HFFc6 (cell line): ENCODE data around the gene TMEM94. TPM values are rescaled to one million over a fixed set of nuclear protein-coding genes. Genes with fewer than 3 reads are reported as not detected.

Source experiments
- DNase-seq: peaks from one replicate; pipeline ENCODE4 v3.0.0-alpha.2; 2018
- H3K27ac Mint-ChIP-seq: 2 replicates; pipeline ENCODE4 v1.8.0; 2020; ENCODE audit warnings: mild to moderate bottlenecking, mixed read lengths
- H3K27me3 Mint-ChIP-seq: 2 replicates; pipeline ENCODE4 v1.8.0; 2021; ENCODE audit warnings: mild to moderate bottlenecking, moderate library complexity, mixed read lengths; ENCODE audit not compliant: insufficient read depth
- H3K36me3 Mint-ChIP-seq: 2 replicates; pipeline ENCODE4 v1.8.0; 2021; ENCODE audit warnings: low read depth, mixed read lengths
- H3K4me1 Mint-ChIP-seq: 2 replicates; pipeline ENCODE4 v1.8.0; 2020; ENCODE audit warnings: low read depth, mixed read lengths
- H3K4me3 Mint-ChIP-seq: 2 replicates; pipeline ENCODE4 v1.8.0; 2020; ENCODE audit warnings: mild to moderate bottlenecking, moderate library complexity, mixed read lengths
- H3K9me3 Mint-ChIP-seq: 2 replicates; pipeline ENCODE4 v1.8.0; 2020; ENCODE audit warnings: mild to moderate bottlenecking, mixed read lengths
- CTCF ChIP-seq: fragments of 200-600 bp; sonication (generic); IDR thresholded peaks from 2 replicates; pipeline ENCODE4 v1.5.0; 2021; ENCODE audit warnings: antibody characterized with exemption, mild to moderate bottlenecking
- total RNA-seq, 6 experiments: library from RNA; stranded (reverse); fragmentation: NEBNext Ultra II Directional; extraction: Animal tissue kit (Norgen Biotek cat#: 25700); gene quantifications; 2 replicates in 1 of 6; 3 replicates in 5 of 6; pipeline ENCODE4 v1.2.3, GENCODE V29; 2021

The TMEM94 gene
- total RNA-seq, 6 experiments from 2014 or later, result 31.7 to 43.9 (median 41.2) TPM

- H3K27ac Mint-ChIP-seq, result no peak overlapping the region
- DNase-seq, result no peak
- TF ChIP-seq CTCF, result no peak
- H3K27me3 Mint-ChIP-seq, result peaks cover 3% of the 10 kb centered on the region; the same call in 1 of the 2 replicates
- peaks cover 23% of the 10 kb centered on the region for H3K4me1 Mint-ChIP-seq
- no peak overlapping the region for H3K4me3 Mint-ChIP-seq
- 0 out of 2 replicates have a peak, but pooled peaks cover 5% of the 10 kb centered on the region for H3K36me3 Mint-ChIP-seq
- H3K9me3 Mint-ChIP-seq, result no peaks in the 10 kb centered on the region
Measured at GRCh38 chr17:75460295-75460694, 3.9 kb downstream of the TMEM94 start.

GRCh38 chr17:75463603-75464002, 7.2 kb downstream of the TMEM94 start:
- Mint-ChIP-seq H3K27ac (no peak overlapping the region), H3K36me3 (no peaks in the 10 kb centered on the region), H3K27me3 (peaks cover 3% of the 10 kb centered on the region; the same call in 1 of the 2 replicates), H3K9me3 (no peaks in the 10 kb centered on the region), H3K4me1 (no peaks in the 10 kb centered on the region), H3K4me3 (no peak overlapping the region)
- DNase-seq, result no peak
- no peak for TF ChIP-seq CTCF

GRCh38 chr17:75465039-75465438, 8.6 kb downstream of the TMEM94 start:
- H3K4me3 Mint-ChIP-seq, result no peak overlapping the region
- peaks cover 3% of the 10 kb centered on the region; the same call in 1 of the 2 replicates for H3K27me3 Mint-ChIP-seq
- no peak overlapping the region for H3K27ac Mint-ChIP-seq
- H3K4me1 Mint-ChIP-seq, result no peaks in the 10 kb centered on the region
- TF ChIP-seq CTCF, result no peak
- DNase-seq, result no peak
- H3K36me3 Mint-ChIP-seq, result no peaks in the 10 kb centered on the region
- no peaks in the 10 kb centered on the region for H3K9me3 Mint-ChIP-seq

- H3K4me1 Mint-ChIP-seq, result no peaks in the 10 kb centered on the region
- no peak overlapping the region for H3K4me3 Mint-ChIP-seq
- no peaks in the 10 kb centered on the region for H3K9me3 Mint-ChIP-seq
- no peak overlapping the region; the same call in 1 of the 2 replicates for H3K27ac Mint-ChIP-seq
- no peak for DNase-seq
- no peak for TF ChIP-seq CTCF
- H3K27me3 Mint-ChIP-seq, result peaks cover 1% of the 10 kb centered on the region; the same call in 1 of the 2 replicates
- H3K36me3 Mint-ChIP-seq, result 0 out of 2 replicates have a peak, but pooled peaks cover 7% of the 10 kb centered on the region
Measured at GRCh38 chr17:75468291-75468754, 11.9 kb downstream of the TMEM94 start.

GRCh38 chr17:75468779-75469373, 12.4 kb downstream of the TMEM94 start:
- Mint-ChIP-seq H3K27ac (no peak overlapping the region), H3K27me3 (peaks cover 1% of the 10 kb centered on the region; the same call in 1 of the 2 replicates), H3K36me3 (0 out of 2 replicates have a peak, but pooled peaks cover 7% of the 10 kb centered on the region), H3K4me3 (no peak overlapping the region), H3K4me1 (no peaks in the 10 kb centered on the region), H3K9me3 (no peaks in the 10 kb centered on the region)
- DNase-seq, result no peak
- TF ChIP-seq CTCF, result no peak
